ENCODE results near the gene EVPLL. TPM values are rescaled to one million over a fixed set of nuclear protein-coding genes. Genes with fewer than 3 reads are reported as not detected.
"Not testable (repeated sequence)": the region's sequence is repeated elsewhere in the genome, so short reads cannot be mapped to it uniquely, and the experiment has no call there.

Gene EVPLL
- total and polyA plus RNA-seq, 2 experiments from 2014 or later: 0.18 to 0.42 TPM

GRCh38 chr17:18382441-18383078, 5.0 kb downstream of the EVPLL start:
- H3K4me3 ChIP-seq: no peak overlapping the region
- no peaks in the 10 kb centered on the region for H3K4me1 ChIP-seq (ENCODE audit: insufficient read depth)
- no peak overlapping the region for H2AFZ ChIP-seq
- H3K4me3 Mint-ChIP-seq: no peak overlapping the region
- no peak overlapping the region for H3K27ac ChIP-seq (ENCODE audit: low read depth)
- no peaks in the 10 kb centered on the region for H3K9me3 Mint-ChIP-seq
- H3K9me2 ChIP-seq (ENCODE audit: insufficient read depth): no peaks in the 10 kb centered on the region
- 0 out of 2 replicates have a peak, but pooled peaks cover 5% of the 10 kb centered on the region for H3K27me3 ChIP-seq (ENCODE audit: insufficient read depth)
- H3K79me2 ChIP-seq (replicated peaks; ENCODE audit: insufficient read depth): no peaks in the 10 kb centered on the region
- H3F3A ChIP-seq (replicated peaks; ENCODE audit: low read depth): no peaks in the 10 kb centered on the region
- ATAC-seq (peak; percentile 23), DNase-seq (ENCODE audit: low spot score) (peak; percentile 18)
- peaks cover 5% of the 10 kb centered on the region for H3K27me3 Mint-ChIP-seq (ENCODE audit: insufficient read depth, low read depth, poor library complexity)
- no peaks in the 10 kb centered on the region for H4K20me1 ChIP-seq (replicated peaks; ENCODE audit: insufficient read depth)
- TF ChIP-seq CTCF (conservative IDR thresholded peaks at IDR 0.05; ENCODE audit: low read depth in 2 of 2) (0 out of 4 replicates have a peak, but pooled peaks of 1 of the 2 experiments have one; percentile 4), EZH2 (IDR thresholded peaks at IDR 0.05; ENCODE audit: low read depth, unreplicated experiment) (no peak)
- no peaks in the 10 kb centered on the region for H3K36me3 ChIP-seq (ENCODE audit: insufficient read depth)
- H3K27ac Mint-ChIP-seq: no peak overlapping the region
- no peak overlapping the region for H3K4me2 ChIP-seq
- peaks cover 11% of the 10 kb centered on the region; the same call in 2 of the 3 replicates for H3K4me1 Mint-ChIP-seq
- H3K36me3 Mint-ChIP-seq (ENCODE audit: low read depth): no peaks in the 10 kb centered on the region

- not testable (repeated sequence) for H4K20me1 ChIP-seq (replicated peaks; ENCODE audit: insufficient read depth); H3K9me3 Mint-ChIP-seq; H3K36me3 ChIP-seq (ENCODE audit: insufficient read depth); H3K4me3 ChIP-seq; H3K4me2 ChIP-seq; H2AFZ ChIP-seq; H3K36me3 Mint-ChIP-seq (ENCODE audit: low read depth); H3F3A ChIP-seq (replicated peaks; ENCODE audit: low read depth); H3K4me3 Mint-ChIP-seq; H3K9me2 ChIP-seq (ENCODE audit: insufficient read depth); H3K27ac ChIP-seq (ENCODE audit: low read depth); H3K27me3 ChIP-seq (ENCODE audit: insufficient read depth); H3K79me2 ChIP-seq (replicated peaks; ENCODE audit: insufficient read depth); H3K27ac Mint-ChIP-seq; H3K4me1 ChIP-seq (ENCODE audit: insufficient read depth); H3K27me3 Mint-ChIP-seq (ENCODE audit: insufficient read depth, low read depth, poor library complexity)
- peak; percentile 59 for ATAC-seq
- peak; percentile 46 for DNase-seq (ENCODE audit: low spot score)
- peaks cover 11% of the 10 kb centered on the region; the same call in 2 of the 3 replicates for H3K4me1 Mint-ChIP-seq
Measured at GRCh38 chr17:18383079-18383481, 5.5 kb downstream of the EVPLL start.

- H3K27ac Mint-ChIP-seq; H3K4me2 ChIP-seq; H3K9me2 ChIP-seq (ENCODE audit: insufficient read depth); H3K27me3 ChIP-seq (ENCODE audit: insufficient read depth); H3K79me2 ChIP-seq (replicated peaks; ENCODE audit: insufficient read depth); H3K27me3 Mint-ChIP-seq (ENCODE audit: insufficient read depth, low read depth, poor library complexity); H3K36me3 ChIP-seq (ENCODE audit: insufficient read depth); H3K4me3 ChIP-seq; H3K4me1 ChIP-seq (ENCODE audit: insufficient read depth); H3K4me3 Mint-ChIP-seq; ATAC-seq; H3K36me3 Mint-ChIP-seq (ENCODE audit: low read depth); DNase-seq (ENCODE audit: low spot score); H3F3A ChIP-seq (replicated peaks; ENCODE audit: low read depth); H3K9me3 Mint-ChIP-seq; H4K20me1 ChIP-seq (replicated peaks; ENCODE audit: insufficient read depth); H2AFZ ChIP-seq; H3K27ac ChIP-seq (ENCODE audit: low read depth): not testable (repeated sequence)
- H3K4me1 Mint-ChIP-seq: peaks cover 11% of the 10 kb centered on the region; the same call in 2 of the 3 replicates
Measured at GRCh38 chr17:18384271-18384670, 6.7 kb downstream of the EVPLL start.

- not testable (repeated sequence) for H2AFZ ChIP-seq; ATAC-seq; DNase-seq (ENCODE audit: low spot score); H3K4me2 ChIP-seq; H3K27ac Mint-ChIP-seq; H3K4me1 ChIP-seq (ENCODE audit: insufficient read depth); H3K36me3 ChIP-seq (ENCODE audit: insufficient read depth); H3K79me2 ChIP-seq (replicated peaks; ENCODE audit: insufficient read depth); H3F3A ChIP-seq (replicated peaks; ENCODE audit: low read depth); H3K9me2 ChIP-seq (ENCODE audit: insufficient read depth); H3K9me3 Mint-ChIP-seq; H3K4me3 ChIP-seq; H3K27ac ChIP-seq (ENCODE audit: low read depth); H3K27me3 ChIP-seq (ENCODE audit: insufficient read depth); H3K4me1 Mint-ChIP-seq; H3K36me3 Mint-ChIP-seq (ENCODE audit: low read depth); H4K20me1 ChIP-seq (replicated peaks; ENCODE audit: insufficient read depth); H3K4me3 Mint-ChIP-seq; H3K27me3 Mint-ChIP-seq (ENCODE audit: insufficient read depth, low read depth, poor library complexity)
Measured at GRCh38 chr17:18387583-18387982, 10.0 kb downstream of the EVPLL start.

GRCh38 chr17:18388266-18388665, 10.7 kb downstream of the EVPLL start:
- not testable (repeated sequence) for H2AFZ ChIP-seq; H3K27ac ChIP-seq (ENCODE audit: low read depth); H3F3A ChIP-seq (replicated peaks; ENCODE audit: low read depth); H3K4me2 ChIP-seq; H3K4me1 ChIP-seq (ENCODE audit: insufficient read depth); H3K9me3 Mint-ChIP-seq; H3K79me2 ChIP-seq (replicated peaks; ENCODE audit: insufficient read depth); H3K4me3 ChIP-seq; H3K36me3 ChIP-seq (ENCODE audit: insufficient read depth); H4K20me1 ChIP-seq (replicated peaks; ENCODE audit: insufficient read depth); H3K27me3 Mint-ChIP-seq (ENCODE audit: insufficient read depth, low read depth, poor library complexity); H3K4me3 Mint-ChIP-seq; H3K36me3 Mint-ChIP-seq (ENCODE audit: low read depth); DNase-seq (ENCODE audit: low spot score); H3K9me2 ChIP-seq (ENCODE audit: insufficient read depth); H3K4me1 Mint-ChIP-seq; ATAC-seq; H3K27ac Mint-ChIP-seq; H3K27me3 ChIP-seq (ENCODE audit: insufficient read depth)

- H3K27ac ChIP-seq (ENCODE audit: low read depth); H2AFZ ChIP-seq; H3K27ac Mint-ChIP-seq; H3K36me3 Mint-ChIP-seq (ENCODE audit: low read depth); H3K27me3 ChIP-seq (ENCODE audit: insufficient read depth); DNase-seq (ENCODE audit: low spot score); H3F3A ChIP-seq (replicated peaks; ENCODE audit: low read depth); H3K9me3 Mint-ChIP-seq; H3K36me3 ChIP-seq (ENCODE audit: insufficient read depth); H3K4me3 ChIP-seq; ATAC-seq; H3K79me2 ChIP-seq (replicated peaks; ENCODE audit: insufficient read depth); H3K9me2 ChIP-seq (ENCODE audit: insufficient read depth); H3K27me3 Mint-ChIP-seq (ENCODE audit: insufficient read depth, low read depth, poor library complexity); H3K4me1 ChIP-seq (ENCODE audit: insufficient read depth); H4K20me1 ChIP-seq (replicated peaks; ENCODE audit: insufficient read depth); H3K4me1 Mint-ChIP-seq; H3K4me3 Mint-ChIP-seq; H3K4me2 ChIP-seq: not testable (repeated sequence)
Measured at GRCh38 chr17:18388728-18389127, 11.2 kb downstream of the EVPLL start.

Data from GM23338 (cell line).